Gastrocnemius medialis (tissue), 4 donors: ENCODE results near the gene EMC8. TPM values are rescaled to one million over a fixed set of nuclear protein-coding genes. Genes with fewer than 3 reads are reported as not detected.
"Not testable (repeated sequence)": the region's sequence is repeated elsewhere in the genome, so short reads cannot be mapped to it uniquely, and the experiment has no call there.

Source experiments
- ATAC-seq, 2 donors: fragments of 150-250 bp; one replicate each; pipeline ENCODE4 v1.9.1; 2016
- DNase-seq, 2 donors: peaks; one replicate each; pipeline ENCODE4 v3.0.0-alpha.2; 2019
- H3K27ac ChIP-seq, 4 donors: fragments of 200-600 bp; sonication (generic); 1 replicate in 1 of 4; 2 replicates in 3 of 4; pipeline ENCODE4 v1.5.1; 2016 to 2018; ENCODE audit warnings: mild to moderate bottlenecking in 2 of 4, moderate library complexity in 1 of 4
- H3K27me3 ChIP-seq, 3 donors: fragments of 200-600 bp; sonication (generic) in 2 of 3; 1 replicate in 1 of 3; 2 replicates in 2 of 3; pipeline versions ENCODE4 v1.5.1 to v1.6.0; 2016 to 2019; ENCODE audit warnings: mild to moderate bottlenecking in 1 of 3, moderate library complexity in 1 of 3
- H3K36me3 ChIP-seq, 2 donors: fragments of 200-600 bp; sonication (generic) in 1 of 2; one replicate each; pipeline ENCODE4 v1.5.1; 2017 to 2018
- H3K4me1 ChIP-seq, 2 donors: fragments of 200-600 bp; sonication (generic) in 1 of 2; one replicate each; pipeline ENCODE4 v1.5.1; 2016 to 2017; ENCODE audit warnings: mild to moderate bottlenecking in 2 of 2
- H3K4me3 ChIP-seq, 4 donors: fragments of 200-600 bp; sonication (generic) in 3 of 4; 1 replicate in 1 of 4; 2 replicates in 3 of 4; pipeline ENCODE4 v1.5.1; 2016 to 2019; ENCODE audit warnings: mild to moderate bottlenecking in 2 of 4
- H3K9me3 ChIP-seq, 3 donors: fragments of 200-600 bp; sonication (generic) in 2 of 3; 1 replicate in 1 of 3; 2 replicates in 2 of 3; pipeline ENCODE4 v1.5.1; 2016 to 2019
- CTCF ChIP-seq, 5 experiments: fragments of 450-650 bp in 3 of 5; fragments of 200-600 bp in 2 of 5; sonication (generic) in 2 of 5; IDR thresholded peaks in 4 of 5; conservative IDR thresholded peaks in 1 of 5; 1 replicate in 4 of 5; 2 replicates in 1 of 5; pipeline ENCODE4 v1.5.1; 2016 to 2019; ENCODE audit warnings: antibody characterized with exemption in 5 of 5, mild to moderate bottlenecking in 3 of 5, moderate library complexity in 3 of 5
- POLR2A ChIP-seq, 2 donors: fragments of 450-650 bp; IDR thresholded peaks; one replicate each; pipeline ENCODE4 v1.6.1; 2017; ENCODE audit warnings: antibody characterized with exemption in 2 of 2, mild to moderate bottlenecking in 2 of 2, moderate library complexity in 2 of 2
- in situ Hi-C, 4 donors: fragments of 200-750 bp; cut with MboI; loops; one replicate each; pipeline versions ENCODE4 v1.15.0 to v1.8.0; 2017; ENCODE audit warnings: low sequenced_read_pairs in 4 of 4
- intact Hi-C: fragments of 100-400 bp; cut with DNase I; formaldehyde crosslinking; loops from one replicate; pipeline ENCODE4 v1.15.1; 2023; ENCODE audit warnings: low total_unique reads
- total RNA-seq, 4 donors: library from RNA; depleted of rRNA; stranded (reverse); fragments of >200 nt; gene quantifications; one replicate each; pipeline versions ENCODE4 v1.1.0 to v1.2.3, GENCODE V29; 2016

EMC8 gene
- total RNA-seq, 4 donors from 2014 or later = 29.6 to 39.8 (median 36.4) TPM

DNA sequence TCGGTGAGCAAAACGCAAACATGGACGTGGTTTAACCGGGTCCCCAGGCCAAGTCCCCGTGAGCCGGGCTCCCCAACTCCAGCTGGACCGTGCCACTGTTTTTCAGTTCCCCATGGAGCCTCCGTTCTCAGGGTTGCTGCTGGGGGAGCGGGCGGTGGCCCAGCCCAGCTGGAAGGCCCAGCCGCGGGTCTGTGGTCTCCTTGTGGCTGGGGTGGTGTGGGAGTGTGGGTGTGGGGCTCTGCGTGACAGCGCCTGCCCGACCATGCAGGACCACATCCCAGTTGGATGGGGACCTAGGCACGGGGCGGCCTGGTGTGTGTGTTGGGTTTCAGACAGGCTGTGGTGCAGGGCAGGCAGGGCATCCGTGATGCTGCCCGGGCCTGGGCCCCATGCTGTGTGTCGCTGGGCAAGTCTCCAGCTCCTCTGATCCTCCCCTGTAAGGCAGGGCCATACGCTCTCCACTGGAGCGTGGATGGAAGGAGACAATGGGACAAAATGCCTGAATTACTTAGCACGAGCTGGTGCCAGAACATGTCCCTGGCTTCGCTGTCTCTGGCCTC, 40.4 kb upstream of the EMC8 start:
- peaks cover 6 to 18% (median 7%) of the 10 kb centered on the region in 3 donors for H3K27me3 ChIP-seq
- no peaks in the 10 kb centered on the region for H3K36me3 ChIP-seq
- no peak overlapping the region for H3K27ac ChIP-seq
- ATAC-seq (no peak), DNase-seq (no peak)
- intact Hi-C loops (no loop called here), in situ Hi-C loops (loop anchor here in 1 of 4 donors (25.0 kb wide), 1 partner anchor 673 kb away; the partner anchor contains the start of gene FOXF1)
- TF ChIP-seq CTCF (IDR thresholded peaks at IDR 0.05 in 4 of 5, conservative IDR thresholded peaks at IDR 0.05 in 1 of 5) = no peak
- no peak for TF ChIP-seq POLR2A (IDR thresholded peaks at IDR 0.05)
- H3K4me1 ChIP-seq = no peaks in the 10 kb centered on the region
- no peak overlapping the region for H3K4me3 ChIP-seq
- no peaks in the 10 kb centered on the region for H3K9me3 ChIP-seq

DNA sequence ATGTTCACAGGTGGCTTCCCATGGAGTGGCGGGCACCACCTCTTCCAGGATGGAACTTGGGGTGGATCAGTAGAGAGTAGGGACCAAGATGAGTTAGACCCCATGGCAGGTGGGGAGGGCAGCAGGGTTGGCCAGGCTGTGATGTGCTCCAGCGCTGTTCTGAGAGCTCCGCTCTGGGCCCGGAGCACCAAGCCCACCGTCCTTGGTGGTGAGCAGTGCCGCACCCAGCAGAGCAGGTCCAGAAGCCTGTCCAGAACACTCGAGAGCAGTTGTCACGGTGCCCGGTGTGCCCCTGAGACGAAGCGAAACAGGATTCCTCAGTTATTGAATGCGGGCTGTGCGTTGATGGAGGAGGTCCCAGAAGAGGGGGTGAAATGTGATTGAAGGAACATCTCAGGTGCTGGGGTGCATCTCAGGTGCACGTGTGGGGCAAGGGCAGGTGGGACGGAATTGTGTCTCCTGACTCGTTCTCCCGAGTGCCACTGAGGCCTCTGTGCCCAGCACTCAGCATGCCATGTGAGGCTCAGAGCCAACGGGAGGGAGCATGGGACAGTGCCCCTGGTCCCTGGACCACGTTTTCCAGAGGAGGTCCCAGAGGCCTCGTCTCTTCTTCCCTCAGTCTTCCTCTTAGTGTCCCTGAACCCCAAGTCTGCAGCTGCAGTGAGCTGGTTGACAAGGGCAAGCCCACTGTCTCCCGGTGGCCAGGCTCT, 39.7 kb upstream of the EMC8 start:
- Histone ChIP-seq H3K36me3 (no peaks in the 10 kb centered on the region), H3K27ac (no peak overlapping the region), H3K9me3 (no peaks in the 10 kb centered on the region), H3K4me1 (no peaks in the 10 kb centered on the region), H3K4me3 (no peak overlapping the region), H3K27me3 (peaks cover 6 to 18% (median 7%) of the 10 kb centered on the region in 3 donors)
- ATAC-seq (no peak), DNase-seq (no peak)
- intact Hi-C loops (no loop called here), in situ Hi-C loops (loop anchor here in 1 of 4 donors (25.0 kb wide), 1 partner anchor 673 kb away; the partner anchor contains the start of gene FOXF1)
- TF ChIP-seq CTCF (IDR thresholded peaks at IDR 0.05 in 4 of 5, conservative IDR thresholded peaks at IDR 0.05 in 1 of 5) (no peak), POLR2A (IDR thresholded peaks at IDR 0.05) (no peak)

- Histone ChIP-seq H3K4me3 (no peak overlapping the region), H3K27me3 (peaks cover 6 to 18% (median 11%) of the 10 kb centered on the region in 3 donors), H3K4me1 (no peaks in the 10 kb centered on the region), H3K27ac (no peak overlapping the region), H3K36me3 (no peaks in the 10 kb centered on the region), H3K9me3 (no peaks in the 10 kb centered on the region)
- TF ChIP-seq POLR2A (IDR thresholded peaks at IDR 0.05) (no peak), CTCF (IDR thresholded peaks at IDR 0.05 in 4 of 5, conservative IDR thresholded peaks at IDR 0.05 in 1 of 5) (no peak)
- DNase-seq (no peak), ATAC-seq (no peak)
- in situ Hi-C loops = loop anchor here in 1 of 4 donors (25.0 kb wide), 1 partner anchor 674 kb away; the partner anchor contains the start of gene FOXF1
- intact Hi-C loops = no loop called here
Observed at GRCh38 chr16:85838381-85838780, 39.0 kb upstream of the EMC8 start.

DNA sequence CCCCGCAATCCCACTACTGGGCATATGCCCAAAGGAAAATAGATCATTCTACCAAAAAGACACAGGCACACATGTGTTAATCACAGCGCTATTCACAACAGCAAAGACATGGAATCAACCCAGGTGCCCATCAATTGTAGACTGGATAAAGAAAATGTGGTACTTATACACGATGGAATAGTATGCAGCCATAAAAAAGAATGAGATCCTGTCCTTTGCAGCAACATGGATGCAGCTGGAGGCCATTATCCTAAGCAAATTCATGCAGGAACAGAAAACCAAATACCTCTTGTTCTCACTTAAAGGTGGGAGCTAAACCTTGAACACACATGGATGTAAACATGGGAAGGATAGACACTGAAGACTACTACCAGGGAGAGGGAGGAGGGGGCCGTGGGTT, 38.3 kb upstream of the EMC8 start:
- H3K4me3 ChIP-seq, DNase-seq, ATAC-seq, H3K4me1 ChIP-seq, intact Hi-C loops, H3K36me3 ChIP-seq, H3K27ac ChIP-seq, H3K9me3 ChIP-seq: not testable (repeated sequence)
- in situ Hi-C loops = loop anchor here in 1 of 4 donors (25.0 kb wide), 1 partner anchor 675 kb away; the partner anchor contains the start of gene FOXF1
- H3K27me3 ChIP-seq = peaks cover 9 to 16% (median 13%) of the 10 kb centered on the region in 3 donors
